Amniotic epithelial cell (primary cell): Measurements from ENCODE around the gene AGAP1.

Source experiments
- DNase-seq: peaks from one replicate; pipeline ENCODE4 v3.0.0-alpha.2; 2010; ENCODE audit warnings: low read depth

AGAP1 gene

GRCh38 chr2:235768606-235769005, 274.8 kb downstream of the AGAP1 start:
- DNase-seq = no peak

- no peak for DNase-seq
These were observed 275.2 kb downstream of the AGAP1 start for GRCh38 chr2:235769046-235769445.

GRCh38 chr2:235770909-235771820, 277.3 kb downstream of the AGAP1 start:
- no peak for DNase-seq

- DNase-seq = no peak
These were observed 279.5 kb downstream of the AGAP1 start for GRCh38 chr2:235773188-235773928.

GRCh38 chr2:235774153-235774870, 280.5 kb downstream of the AGAP1 start:
- DNase-seq = no peak

- no peak for DNase-seq
These were observed 282.7 kb downstream of the AGAP1 start for GRCh38 chr2:235776531-235776930.

GRCh38 chr2:235779444-235779896, 285.6 kb downstream of the AGAP1 start:
- DNase-seq = peak; percentile 60

- DNase-seq = no peak
These were observed 286.6 kb downstream of the AGAP1 start for GRCh38 chr2:235780401-235780800.

- DNase-seq = no peak
These were observed 287.9 kb downstream of the AGAP1 start for GRCh38 chr2:235781775-235782174.

- DNase-seq = no peak
These were observed 290.9 kb downstream of the AGAP1 start for GRCh38 chr2:235784788-235785187.

- no peak for DNase-seq
These were observed 295.7 kb downstream of the AGAP1 start for GRCh38 chr2:235789552-235789951.

GRCh38 chr2:235793163-235793752, 299.4 kb downstream of the AGAP1 start:
- peak; percentile 15 for DNase-seq

- DNase-seq = no peak
These were observed 305.4 kb downstream of the AGAP1 start for GRCh38 chr2:235799281-235799680.

- no peak for DNase-seq
These were observed 308.7 kb downstream of the AGAP1 start for GRCh38 chr2:235802542-235802941.

- peak; percentile 7 for DNase-seq
These were observed 309.2 kb downstream of the AGAP1 start for GRCh38 chr2:235803028-235803427.

- DNase-seq = no peak
These were observed 310.8 kb downstream of the AGAP1 start for GRCh38 chr2:235804676-235805075.

- DNase-seq = no peak
These were observed 313.3 kb downstream of the AGAP1 start for GRCh38 chr2:235806986-235807750.

- no peak for DNase-seq
These were observed 314.5 kb downstream of the AGAP1 start for GRCh38 chr2:235808366-235808765.

GRCh38 chr2:235810252-235810651, 316.4 kb downstream of the AGAP1 start:
- DNase-seq = no peak

- DNase-seq = no peak
These were observed 317.0 kb downstream of the AGAP1 start for GRCh38 chr2:235810846-235811245.
